DOHH2 (cell line): ENCODE results near the gene SEMA3A.

Experiments used
- H3F3A ChIP-seq: fragments of 200-600 bp; sonication (generic), shearing (Covaris generic); 2 replicates; pipeline ENCODE4 v1.6.0; 2016; ENCODE audit warnings: antibody characterized with exemption, mild to moderate bottlenecking; ENCODE audit not compliant: control insufficient read depth, insufficient read depth
- H3K27ac ChIP-seq: fragments of 200-600 bp; sonication (generic); 2 replicates; pipeline ENCODE4 v1.5.1; 2014; ENCODE audit warnings: low read depth, mild to moderate bottlenecking, low read length, moderate library complexity
- H3K27me3 ChIP-seq: fragments of 200-600 bp; sonication (generic); 2 replicates; pipeline ENCODE4 v1.6.1; 2014; ENCODE audit warnings: mild to moderate bottlenecking, low read length, mixed read lengths; ENCODE audit not compliant: control insufficient read depth
- H3K36me3 ChIP-seq: fragments of 200-600 bp; sonication (generic); 2 replicates; pipeline ENCODE4 v1.6.1; 2014; ENCODE audit warnings: mild to moderate bottlenecking, low read length, moderate library complexity, mixed read lengths; ENCODE audit not compliant: control insufficient read depth
- H3K4me1 ChIP-seq: fragments of 200-600 bp; sonication (generic); 2 replicates; pipeline ENCODE4 v1.6.1; 2014; ENCODE audit warnings: mild to moderate bottlenecking, low read length, mixed read lengths; ENCODE audit not compliant: control insufficient read depth
- H3K4me2 ChIP-seq: fragments of 200-600 bp; sonication (generic); 2 replicates; pipeline ENCODE4 v1.6.0; 2014; ENCODE audit warnings: mild to moderate bottlenecking, low read length, moderate library complexity
- H3K4me3 ChIP-seq: fragments of 200-600 bp; sonication (generic); 2 replicates; pipeline ENCODE4 v1.5.1; 2014; ENCODE audit warnings: mild to moderate bottlenecking, low read length, mixed read lengths
- H3K79me2 ChIP-seq: fragments of 200-600 bp; sonication (generic); 2 replicates; pipeline ENCODE4 v1.6.1; 2014; ENCODE audit warnings: mild to moderate bottlenecking, low read length, mixed read lengths; ENCODE audit not compliant: control insufficient read depth
- H3K9me2 ChIP-seq: fragments of 200-600 bp; sonication (generic); replicated peaks from 2 replicates; pipeline ENCODE4 v1.6.1; 2014; ENCODE audit warnings: mild to moderate bottlenecking, low read length, mixed read lengths; ENCODE audit not compliant: control insufficient read depth
- H3K9me3 ChIP-seq: fragments of 200-600 bp; sonication (generic); 2 replicates; pipeline ENCODE4 v1.6.1; 2014; ENCODE audit warnings: antibody characterized with exemption, low read length, mixed read lengths; ENCODE audit not compliant: control insufficient read depth, insufficient read depth
- H4K20me1 ChIP-seq: fragments of 200-600 bp; sonication (generic); 2 replicates; pipeline ENCODE4 v1.6.0; 2014; ENCODE audit warnings: low read depth, mild to moderate bottlenecking, antibody characterized with exemption, low read length, moderate library complexity; ENCODE audit not compliant: control insufficient read depth, insufficient read depth
- CTCF ChIP-seq: fragments of 200-600 bp; sonication (generic); IDR thresholded peaks from one replicate; pipeline ENCODE4 v1.5.1; 2014; ENCODE audit warnings: antibody characterized with exemption, mild to moderate bottlenecking, low read depth, low read length; ENCODE audit not compliant: poor library complexity, severe bottlenecking
- EZH2phosphoT487 ChIP-seq: fragments of 200-600 bp; sonication (generic); IDR thresholded peaks from 2 replicates; pipeline ENCODE4 v1.6.1; 2017; ENCODE audit warnings: borderline replicate concordance, mild to moderate bottlenecking, antibody characterized with exemption, low read length, moderate library complexity, mixed read lengths

Gene SEMA3A

GRCh38 chr7:84091318-84091717, 103.3 kb downstream of the SEMA3A start:
- no peaks in the 10 kb centered on the region for H3K79me2 ChIP-seq
- no peak overlapping the region for H3K4me3 ChIP-seq
- H4K20me1 ChIP-seq = no peaks in the 10 kb centered on the region
- H3K36me3 ChIP-seq = no peaks in the 10 kb centered on the region
- no peaks in the 10 kb centered on the region for H3K4me1 ChIP-seq
- H3K9me3 ChIP-seq = no peaks in the 10 kb centered on the region
- no peaks in the 10 kb centered on the region for H3F3A ChIP-seq
- H3K9me2 ChIP-seq = no peaks in the 10 kb centered on the region
- H3K27me3 ChIP-seq = no peaks in the 10 kb centered on the region
- H3K4me2 ChIP-seq = no peak overlapping the region
- TF ChIP-seq EZH2phosphoT487 (no peak), CTCF (no peak)
- no peak overlapping the region for H3K27ac ChIP-seq

GRCh38 chr7:84088802-84089201, 105.8 kb downstream of the SEMA3A start:
- no peak overlapping the region for H3K4me3 ChIP-seq
- H3K27me3 ChIP-seq = no peaks in the 10 kb centered on the region
- H3F3A ChIP-seq = no peaks in the 10 kb centered on the region
- no peaks in the 10 kb centered on the region for H3K9me2 ChIP-seq
- no peaks in the 10 kb centered on the region for H3K4me1 ChIP-seq
- TF ChIP-seq CTCF = no peak
- TF ChIP-seq EZH2phosphoT487 = no peak
- no peaks in the 10 kb centered on the region for H3K36me3 ChIP-seq
- H3K27ac ChIP-seq = no peak overlapping the region
- H4K20me1 ChIP-seq = no peaks in the 10 kb centered on the region
- H3K4me2 ChIP-seq = no peak overlapping the region
- no peaks in the 10 kb centered on the region for H3K9me3 ChIP-seq
- H3K79me2 ChIP-seq = no peaks in the 10 kb centered on the region

GRCh38 chr7:84085998-84086397, 108.6 kb downstream of the SEMA3A start:
- H3K9me3 ChIP-seq = no peaks in the 10 kb centered on the region
- no peaks in the 10 kb centered on the region for H3K4me1 ChIP-seq
- H3K36me3 ChIP-seq = no peaks in the 10 kb centered on the region
- no peak overlapping the region for H3K4me2 ChIP-seq
- TF ChIP-seq CTCF (no peak), EZH2phosphoT487 (no peak)
- H4K20me1 ChIP-seq = no peaks in the 10 kb centered on the region
- no peaks in the 10 kb centered on the region for H3K79me2 ChIP-seq
- H3K27ac ChIP-seq = no peak overlapping the region
- no peak overlapping the region for H3K4me3 ChIP-seq
- no peaks in the 10 kb centered on the region for H3K27me3 ChIP-seq
- H3F3A ChIP-seq = no peaks in the 10 kb centered on the region
- H3K9me2 ChIP-seq = no peaks in the 10 kb centered on the region

- no peak for TF ChIP-seq EZH2phosphoT487
- no peak for TF ChIP-seq CTCF
- Histone ChIP-seq H4K20me1 (no peaks in the 10 kb centered on the region), H3K9me3 (no peaks in the 10 kb centered on the region), H3F3A (no peaks in the 10 kb centered on the region), H3K27ac (no peak overlapping the region), H3K79me2 (no peaks in the 10 kb centered on the region), H3K27me3 (no peaks in the 10 kb centered on the region), H3K4me2 (no peak overlapping the region), H3K4me1 (no peaks in the 10 kb centered on the region), H3K36me3 (no peaks in the 10 kb centered on the region), H3K9me2 (no peaks in the 10 kb centered on the region), H3K4me3 (no peak overlapping the region)
Observed at GRCh38 chr7:84085147-84085546, 109.4 kb downstream of the SEMA3A start.
